IMR-90 (cell line): ENCODE data around the gene ANKRD55. TPM values are rescaled to one million over a fixed set of nuclear protein-coding genes. Genes with fewer than 3 reads are reported as not detected.

Experiments used
- ATAC-seq: fragments of 200-7000 bp; cut with Tn5 transposase; 2 replicates; pipeline ENCODE4 v1.9.1; 2020; ENCODE audit warnings: low read depth, mild to moderate bottlenecking, moderate library complexity
- BruUV-seq: library from RNA; stranded (reverse); fragments of 400-500 nt; replicated peaks from 2 replicates; lab custom pipeline; 2021; lab: Mats Ljungman, UMichigan
- CTCF ChIA-PET: fragments of 300-600 bp; formaldehyde crosslinking; extraction: SDS; loops from one replicate; lab custom pipeline; 2021; ENCODE audit warnings: antibody characterized with exemption; lab: Yijun Ruan, JAX
- POLR2A ChIA-PET: fragments of 300-600 bp; sonication (Branson Sonifier 250); formaldehyde crosslinking; loops from one replicate; lab custom pipeline; 2022; ENCODE audit warnings: antibody characterized with exemption; ENCODE audit not compliant: unreplicated experiment; lab: Charles Lee
- DNase-seq: peaks from one replicate; pipeline ENCODE4 v3.0.0; 2013
- H2AFZ ChIP-seq: replicated peaks from 2 replicates; pipeline ENCODE3; 2013; ENCODE audit warnings: low read length, mild to moderate bottlenecking; ENCODE audit not compliant: poor library complexity
- H2AK5ac ChIP-seq: 2 replicates; pipeline ENCODE4 v1.6.1; 2013; ENCODE audit warnings: low read depth, low read length, inconsistent platforms
- H2AK9ac ChIP-seq: replicated peaks from 2 replicates; pipeline ENCODE3; 2013; ENCODE audit warnings: mild to moderate bottlenecking, low read depth, low read length, moderate library complexity; ENCODE audit not compliant: poor library complexity
- H2BK120ac ChIP-seq: 2 replicates; pipeline ENCODE4 v1.6.1; 2013; ENCODE audit warnings: low read depth, low read length, inconsistent platforms
- H2BK15ac ChIP-seq: 3 replicates; pipeline ENCODE4 v1.6.1; 2013; ENCODE audit warnings: low read depth, low read length, inconsistent platforms
- H2BK20ac ChIP-seq: 2 replicates; pipeline ENCODE4 v1.6.1; 2013; ENCODE audit warnings: low read depth, mild to moderate bottlenecking, inconsistent platforms, low read length, moderate library complexity
- H2BK5ac ChIP-seq: 2 replicates; pipeline ENCODE4 v1.6.1; 2013; ENCODE audit warnings: mild to moderate bottlenecking, low read depth, low read length, inconsistent platforms; ENCODE audit not compliant: poor library complexity, severe bottlenecking
- H3K14ac ChIP-seq: replicated peaks from 2 replicates; pipeline ENCODE4 v1.6.1; 2013; ENCODE audit warnings: low read depth, low read length, inconsistent platforms
- H3K18ac ChIP-seq: 2 replicates; pipeline ENCODE4 v1.6.1; 2013; ENCODE audit warnings: low read depth, low read length, control low read depth
- H3K23ac ChIP-seq: 2 replicates; pipeline ENCODE4 v1.6.1; 2013; ENCODE audit warnings: low read depth, low read length, inconsistent platforms
- H3K27ac ChIP-seq: 2 replicates; pipeline ENCODE4 v1.5.1; 2013; ENCODE audit warnings: mild to moderate bottlenecking, control low read depth, low read length; ENCODE audit not compliant: insufficient read depth
- H3K27me3 ChIP-seq: 2 replicates; pipeline ENCODE4 v1.6.1; 2013; ENCODE audit warnings: low read length; ENCODE audit not compliant: control insufficient read depth, insufficient read depth
- H3K36me3 ChIP-seq: 2 replicates; pipeline ENCODE4 v1.6.1; 2013; ENCODE audit warnings: low read length, mixed read lengths; ENCODE audit not compliant: control insufficient read depth, insufficient read depth
- H3K4ac ChIP-seq: 2 replicates; pipeline ENCODE4 v1.6.1; 2013; ENCODE audit warnings: low read depth, low read length, inconsistent platforms
- H3K4me1 ChIP-seq: 2 replicates; pipeline ENCODE4 v1.6.1; 2013; ENCODE audit warnings: low read length, mixed read lengths; ENCODE audit not compliant: control insufficient read depth, insufficient read depth
- H3K4me2 ChIP-seq: 2 replicates; pipeline ENCODE4 v1.6.1; 2013; ENCODE audit warnings: low read depth, mild to moderate bottlenecking, control low read depth, low read length, moderate library complexity
- H3K4me3 ChIP-seq: 2 replicates; pipeline ENCODE4 v1.5.1; 2013; ENCODE audit warnings: low read depth, mild to moderate bottlenecking, control low read depth, low read length, moderate library complexity; ENCODE audit not compliant: insufficient read depth
- H3K56ac ChIP-seq: 2 replicates; pipeline ENCODE4 v1.6.1; 2013; ENCODE audit warnings: low read length, inconsistent platforms; ENCODE audit not compliant: insufficient read depth; ENCODE audit errors: extremely low read depth
- H3K79me1 ChIP-seq, 2 experiments: 2 replicates each; pipeline ENCODE4 v1.6.1; 2013; ENCODE audit warnings: low read length in 2 of 2, inconsistent platforms in 1 of 2, low read depth in 1 of 2
- H3K9ac ChIP-seq: 2 replicates; pipeline ENCODE4 v1.6.1; 2013; ENCODE audit warnings: low read depth, low read length, control low read depth
- H3K9me1 ChIP-seq: 2 replicates; pipeline ENCODE4 v1.6.1; 2013; ENCODE audit warnings: low read length, inconsistent platforms; ENCODE audit not compliant: insufficient read depth
- H3K9me3 ChIP-seq: 2 replicates; pipeline ENCODE4 v1.6.1; 2013; ENCODE audit warnings: low read length; ENCODE audit not compliant: control insufficient read depth, insufficient read depth
- H4K20me1 ChIP-seq: 2 replicates; pipeline ENCODE4 v1.6.1; 2013; ENCODE audit warnings: low read length, inconsistent platforms; ENCODE audit not compliant: insufficient read depth
- H4K5ac ChIP-seq: 2 replicates; pipeline ENCODE4 v1.6.1; 2013; ENCODE audit warnings: mild to moderate bottlenecking, low read depth, low read length, control low read depth
- H4K8ac ChIP-seq, 2 experiments: 2 replicates each; pipeline ENCODE4 v1.6.1; 2013; ENCODE audit warnings: low read depth in 2 of 2, low read length in 2 of 2, control low read depth in 1 of 2, inconsistent platforms in 1 of 2
- H4K91ac ChIP-seq: 2 replicates; pipeline ENCODE4 v1.6.1; 2013; ENCODE audit warnings: low read depth, low read length, inconsistent platforms; ENCODE audit not compliant: insufficient read depth
- MXI1 ChIP-seq: IDR thresholded peaks from 2 replicates; pipeline ENCODE4 v1.6.1; 2012; ENCODE audit warnings: low read depth, mild to moderate bottlenecking, low read length, moderate library complexity, borderline replicate concordance
- NFE2L2 ChIP-seq: fragments of 150-350 bp; IDR thresholded peaks from 2 replicates; pipeline ENCODE4 v1.6.1; 2016; ENCODE audit warnings: low read depth, mild to moderate bottlenecking, low read length
- RFX5 ChIP-seq: IDR thresholded peaks from 2 replicates; pipeline ENCODE4 v1.8.0; 2012; ENCODE audit warnings: low read depth, mild to moderate bottlenecking, low read length, moderate library complexity
- USF2 ChIP-seq: fragments of 150-350 bp; IDR thresholded peaks from 2 replicates; pipeline ENCODE4 v1.6.1; 2017; ENCODE audit warnings: mild to moderate bottlenecking, antibody characterized with exemption, low read length, low read depth
- dilution Hi-C: fragments of 300-500 bp; cut with HindIII; formaldehyde crosslinking; loops from one replicate; pipeline ENCODE4 v1.14.3; 2018; ENCODE audit warnings: low sequenced_read_pairs; ENCODE audit not compliant: unreplicated experiment
- in situ Hi-C: fragments of 300-500 bp; cut with MboI; formaldehyde crosslinking; loops from 3 replicates; pipeline ENCODE4 v1.14.3; 2019; ENCODE audit warnings: low sequenced_read_pairs, inconsistent platforms, mixed read lengths
- intact Hi-C: fragments of 100-400 bp; cut with micrococcal nuclease; formaldehyde crosslinking; loops from 2 replicates; pipeline ENCODE4 v1.10.0; 2022
- polyA plus RNA-seq, 3 experiments: library from polyadenylated mRNA; depleted of rRNA; stranded (reverse); fragments of >200 nt; gene quantifications; 2 replicates each; pipeline ENCODE4 v1.2.3, GENCODE V29; 2012; ENCODE audit warnings: low replicate concordance in 1 of 3
- total RNA-seq: library from RNA; depleted of rRNA; stranded (reverse); fragments of >200 nt; gene quantifications from 2 replicates; pipeline ENCODE4 v1.2.3, GENCODE V29; 2012

Gene ANKRD55
- total and polyA plus RNA-seq, 2 of the 4 experiments (the other 2 are of a cell fraction): not detected

DNA sequence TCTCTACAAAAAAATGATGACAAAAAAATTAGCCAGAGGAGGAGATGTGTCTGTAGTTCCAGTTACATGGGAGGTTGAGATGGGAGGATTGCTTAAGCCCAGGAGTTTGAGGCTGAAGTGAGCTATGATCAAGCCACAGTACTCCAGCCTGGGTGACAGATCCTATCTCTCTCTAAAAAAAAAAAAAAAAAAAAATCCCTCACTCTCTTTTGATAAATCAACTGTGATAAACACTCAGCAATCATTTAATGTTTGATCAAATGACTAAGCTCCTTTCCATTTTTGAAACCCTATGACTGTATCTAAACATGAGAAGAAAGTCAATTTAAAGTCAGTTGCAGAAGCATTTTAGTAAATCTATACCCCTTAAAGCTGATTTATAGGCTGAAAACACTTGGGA, 126.3 kb downstream of the ANKRD55 start:
- no peak for DNase-seq
- POLR2A ChIA-PET: no interaction called here

More for the DNA sequence above, 126.3 kb downstream of the ANKRD55 start:
- Histone ChIP-seq H3K4me1 (peaks cover 9% of the 10 kb centered on the region), H3K9ac (no peak overlapping the region), H2BK20ac (no peak overlapping the region), H3K56ac (no peak overlapping the region), H2AFZ (no peak overlapping the region), H4K5ac (no peak overlapping the region), H3K4me2 (no peak overlapping the region), H3K4me3 (no peak overlapping the region), H4K20me1 (no peaks in the 10 kb centered on the region), H3K18ac (no peak overlapping the region), H3K36me3 (no peaks in the 10 kb centered on the region), H3K9me3 (no peaks in the 10 kb centered on the region), H4K91ac (no peak overlapping the region), H3K23ac (no peak overlapping the region), H3K4ac (no peak overlapping the region), H3K14ac (no peak overlapping the region), H2BK5ac (no peak overlapping the region), H2BK120ac (no peak overlapping the region), H3K27ac (no peak overlapping the region), H2AK5ac (no peak overlapping the region), H2BK15ac (no peak overlapping the region), H3K9me1 (peaks cover 10% of the 10 kb centered on the region), H4K8ac (no peak overlapping the region), H3K27me3 (no peaks in the 10 kb centered on the region), H3K79me1 (no peaks in the 10 kb centered on the region), H2AK9ac (no peak overlapping the region)
- intact Hi-C loops (no loop called here), in situ Hi-C loops (no loop called here), dilution Hi-C loops (no loop called here)
- CTCF ChIA-PET: interaction anchor here (0.5 to 0.7 kb wide), 2 partner anchors 17 to 18 kb away, joined by 3 read pairs; no protein-coding TSS in a partner anchor
- BruUV-seq: no TSS peak
- no peak for TF ChIP-seq NFE2L2
- TF ChIP-seq USF2: no peak
- no peak for TF ChIP-seq RFX5
- no peak for TF ChIP-seq MXI1
- ATAC-seq: no peak
